Endothelial cell of umbilical vein (primary cell): Measurements from ENCODE around the gene PLCXD3. TPM values are rescaled to one million over a fixed set of nuclear protein-coding genes. Genes with fewer than 3 reads are reported as not detected.

ENCODE experiments used
- BruUV-seq: library from RNA; stranded (reverse); fragments of 400-500 nt; replicated peaks from 2 replicates; lab custom pipeline; 2021; lab: Mats Ljungman, UMichigan
- CTCF ChIA-PET: fragments of 300-600, 350-600 bp; sonication (Branson Sonifier 250); formaldehyde crosslinking; loops from one replicate; lab custom pipeline; 2021; ENCODE audit warnings: antibody characterized with exemption, inconsistent platforms; lab: Charles Lee
- POLR2A ChIA-PET: fragments of 300-600, 350-600 bp; sonication (Branson Sonifier 250); formaldehyde crosslinking; loops from one replicate; lab custom pipeline; 2021; ENCODE audit warnings: antibody characterized with exemption, inconsistent platforms; lab: Charles Lee
- DNase-seq: peaks from one replicate; pipeline ENCODE4 v3.0.0-alpha.2; 2011; ENCODE audit warnings: low read depth, low spot score
- FAIRE-seq: peaks from 2 replicates; lab custom pipeline; 2011; peaks lifted over from hg19 to GRCh38; lab: Jason Lieb, UNC
- H2AFZ ChIP-seq: 2 replicates; pipeline ENCODE4 v1.6.0; 2012; ENCODE audit warnings: low read depth, low read length, control low read depth, inconsistent platforms
- H3K27ac ChIP-seq: 2 replicates; pipeline ENCODE4 v1.5.1; 2011; ENCODE audit warnings: low read depth, mild to moderate bottlenecking, control low read depth, low read length, moderate library complexity; ENCODE audit not compliant: insufficient read depth
- H3K27me3 ChIP-seq, 2 experiments: 2 replicates each; pipeline versions ENCODE4 v1.6.0 to v1.6.1; 2011; ENCODE audit warnings: low read length in 2 of 2, mixed read lengths in 1 of 2; ENCODE audit not compliant: control insufficient read depth in 2 of 2, insufficient read depth in 2 of 2
- H3K36me3 ChIP-seq, 2 experiments: 2 replicates in 1 of 2; 3 replicates in 1 of 2; pipeline ENCODE4 v1.5.1; 2011; ENCODE audit warnings: low read length in 2 of 2, mild to moderate bottlenecking in 1 of 2, moderate library complexity in 1 of 2; ENCODE audit not compliant: control insufficient read depth in 2 of 2, insufficient read depth in 2 of 2; ENCODE audit errors: extremely low read depth in 1 of 2
- H3K4me1 ChIP-seq: 3 replicates; pipeline ENCODE4 v1.5.1; 2011; ENCODE audit warnings: mild to moderate bottlenecking, low read length; ENCODE audit not compliant: control insufficient read depth, insufficient read depth; ENCODE audit errors: extremely low read depth
- H3K4me2 ChIP-seq: 2 replicates; pipeline ENCODE4 v1.6.1; 2011; ENCODE audit warnings: low read length, control low read depth, mixed read lengths; ENCODE audit not compliant: insufficient read depth
- H3K4me3 ChIP-seq, 3 experiments: fragments of 200-600 bp in 1 of 3; sonication (generic), shearing (Covaris generic) in 1 of 3; replicated peaks in 1 of 3; 2 replicates each; pipeline ENCODE4 v1.5.1; 2011 to 2016; ENCODE audit warnings: control low read depth in 3 of 3, low read length in 3 of 3, mild to moderate bottlenecking in 2 of 3, inconsistent platforms in 1 of 3, low read depth in 1 of 3, moderate library complexity in 1 of 3; ENCODE audit not compliant: insufficient read depth in 1 of 3
- H3K79me2 ChIP-seq: 2 replicates; pipeline ENCODE4 v1.6.0; 2012; ENCODE audit warnings: low read length, inconsistent platforms; ENCODE audit not compliant: control insufficient read depth, insufficient read depth
- H3K9ac ChIP-seq: replicated peaks from 2 replicates; pipeline ENCODE3; 2011; ENCODE audit warnings: low read length, control low read depth; ENCODE audit not compliant: insufficient read depth; ENCODE audit errors: extremely low read depth
- H3K9me1 ChIP-seq: replicated peaks from 3 replicates; pipeline ENCODE4 v1.6.0; 2011; ENCODE audit warnings: mild to moderate bottlenecking, low read length; ENCODE audit not compliant: control insufficient read depth, insufficient read depth; ENCODE audit errors: extremely low read depth
- H3K9me3 ChIP-seq: replicated peaks from 2 replicates; pipeline ENCODE4 v1.5.1; 2012; ENCODE audit warnings: low read length, inconsistent platforms; ENCODE audit not compliant: control insufficient read depth, insufficient read depth
- H4K20me1 ChIP-seq: replicated peaks from 2 replicates; pipeline ENCODE3; 2011; ENCODE audit warnings: mild to moderate bottlenecking, low read length; ENCODE audit not compliant: control insufficient read depth, insufficient read depth; ENCODE audit errors: extremely low read depth
- CTCF ChIP-seq, 2 donors: IDR thresholded peaks; 1 replicate in 1 of 2; 2 replicates in 1 of 2; pipeline ENCODE4 v1.5.1; 2011; ENCODE audit warnings: low read length in 2 of 2, mild to moderate bottlenecking in 2 of 2, moderate library complexity in 2 of 2, control low read depth in 1 of 2, inconsistent platforms in 1 of 2, low read depth in 1 of 2; ENCODE audit not compliant: insufficient read depth in 1 of 2; ENCODE audit errors: extremely low read depth in 1 of 2
- EZH2 ChIP-seq: IDR thresholded peaks from 2 replicates; pipeline ENCODE4 v1.6.1; 2012; ENCODE audit warnings: borderline replicate concordance, low read depth, mild to moderate bottlenecking, moderate library complexity, low read length, inconsistent platforms; ENCODE audit not compliant: severe bottlenecking
- FOS ChIP-seq: IDR thresholded peaks from 2 replicates; pipeline ENCODE4 v1.6.1; 2011; ENCODE audit warnings: mild to moderate bottlenecking, low read length, moderate library complexity, borderline replicate concordance; ENCODE audit not compliant: insufficient read depth
- GATA2 ChIP-seq: IDR thresholded peaks from 2 replicates; pipeline ENCODE4 v1.7.0; 2011; ENCODE audit warnings: low read depth, mild to moderate bottlenecking, moderate library complexity, mixed read lengths, low read length; ENCODE audit not compliant: insufficient read length, insufficient read depth
- JUN ChIP-seq: IDR thresholded peaks from 2 replicates; pipeline ENCODE4 v1.6.1; 2011; ENCODE audit warnings: borderline replicate concordance, low read depth; ENCODE audit not compliant: insufficient read length, insufficient read depth
- MAX ChIP-seq: IDR thresholded peaks from 2 replicates; pipeline ENCODE4 v1.6.1; 2011; ENCODE audit not compliant: insufficient read depth, insufficient read length
- MYC ChIP-seq: IDR thresholded peaks from one replicate; pipeline ENCODE4 v1.6.1; 2011; ENCODE audit warnings: mild to moderate bottlenecking, low read depth, low read length
- POLR2A ChIP-seq: IDR thresholded peaks from 2 replicates; pipeline ENCODE4 v1.6.1; 2012; ENCODE audit warnings: low read depth, mild to moderate bottlenecking, control low read depth, low read length
- POLR2AphosphoS5 ChIP-seq: IDR thresholded peaks from 2 replicates; pipeline ENCODE4 v1.6.1; 2012; ENCODE audit warnings: low read depth, mild to moderate bottlenecking, control low read depth, low read length, moderate library complexity; ENCODE audit not compliant: insufficient read depth
- dilution Hi-C: fragments of 300-500 bp; cut with MboI; formaldehyde crosslinking; loops from one replicate; pipeline ENCODE4 v1.15.0; 2019; ENCODE audit warnings: low sequenced_read_pairs; ENCODE audit not compliant: extremely low pct_ligation_motif_present
- intact Hi-C: fragments of 100-400 bp; cut with micrococcal nuclease; formaldehyde crosslinking; loops from one replicate; pipeline ENCODE4 v1.10.0; 2022
- polyA plus RNA-seq, 4 experiments: library from polyadenylated mRNA; depleted of rRNA in 3 of 4; stranded (reverse) in 3 of 4; unstranded in 1 of 4; fragments of >200 nt; gene quantifications; 2 replicates each; pipeline versions ENCODE4 v1.2.1 to v1.2.3, GENCODE V29; 2011 to 2012; ENCODE audit warnings: missing spikeins in 1 of 4
- total RNA-seq: library from RNA; stranded (reverse); gene quantifications from 2 replicates; pipeline ENCODE4 v1.2.3, GENCODE V29; 2021

Gene PLCXD3
- total and polyA plus RNA-seq, 2 donors (not counting 3 experiments of a cell fraction or from before 2014, with no cell fraction given) = not detected

- H3K9me1 ChIP-seq = no peaks in the 10 kb centered on the region
- H3K27ac ChIP-seq = no peak overlapping the region
- no peak overlapping the region for H3K9ac ChIP-seq
- H3K9me3 ChIP-seq = no peaks in the 10 kb centered on the region
- no peak for DNase-seq
- H3K36me3 ChIP-seq = no peaks in the 10 kb centered on the region
- CTCF ChIA-PET = no interaction called here
- intact Hi-C loops (no loop called here), dilution Hi-C loops (no loop called here)
- TF ChIP-seq GATA2 (no peak), POLR2A (no peak), POLR2AphosphoS5 (no peak), EZH2 (no peak), CTCF (IDR thresholded peaks at IDR 0.05; ENCODE audit: extremely low read depth in 1 of 2, insufficient read depth in 1 of 2, low read depth in 1 of 2, low read length in 2 of 2) (no peak), MYC (no peak), FOS (no peak), JUN (no peak), MAX (no peak)
- H3K79me2 ChIP-seq = no peaks in the 10 kb centered on the region
- POLR2A ChIA-PET = no interaction called here
- no peak overlapping the region for H3K4me2 ChIP-seq
- H3K27me3 ChIP-seq = no peaks in the 10 kb centered on the region
- BruUV-seq = no TSS peak
- H3K4me3 ChIP-seq = no peak overlapping the region
- FAIRE-seq = no peak
- no peak overlapping the region for H2AFZ ChIP-seq
- H3K4me1 ChIP-seq = no peaks in the 10 kb centered on the region
- H4K20me1 ChIP-seq = no peaks in the 10 kb centered on the region
Observed at GRCh38 chr5:41364346-41364745, 146.1 kb downstream of the PLCXD3 start.
